Panc1 (cell line): Measurements from ENCODE around the gene TLCD3A.

ENCODE experiments used
- CTCF ChIP-seq: fragments of 450-650 bp; IDR thresholded peaks from 2 replicates; pipeline ENCODE4 v1.5.1; 2017; ENCODE audit warnings: mild to moderate bottlenecking
- POLR2AphosphoS5 ChIP-seq: IDR thresholded peaks from 2 replicates; pipeline ENCODE4 v1.6.1; 2012; ENCODE audit warnings: mild to moderate bottlenecking, low read depth, low read length, moderate library complexity
- REST ChIP-seq, 2 experiments: IDR thresholded peaks; 2 replicates each; pipeline ENCODE4 v1.6.1; 2011 to 2012; ENCODE audit warnings: low read depth in 2 of 2, control low read depth in 1 of 2, low read length in 1 of 2, mild to moderate bottlenecking in 1 of 2, moderate library complexity in 1 of 2; ENCODE audit not compliant: insufficient read depth in 1 of 2
- TCF7L2 ChIP-seq: IDR thresholded peaks from 2 replicates; pipeline ENCODE4 v1.6.1; 2011; ENCODE audit warnings: mild to moderate bottlenecking, low read depth, low read length, inconsistent platforms

DNA sequence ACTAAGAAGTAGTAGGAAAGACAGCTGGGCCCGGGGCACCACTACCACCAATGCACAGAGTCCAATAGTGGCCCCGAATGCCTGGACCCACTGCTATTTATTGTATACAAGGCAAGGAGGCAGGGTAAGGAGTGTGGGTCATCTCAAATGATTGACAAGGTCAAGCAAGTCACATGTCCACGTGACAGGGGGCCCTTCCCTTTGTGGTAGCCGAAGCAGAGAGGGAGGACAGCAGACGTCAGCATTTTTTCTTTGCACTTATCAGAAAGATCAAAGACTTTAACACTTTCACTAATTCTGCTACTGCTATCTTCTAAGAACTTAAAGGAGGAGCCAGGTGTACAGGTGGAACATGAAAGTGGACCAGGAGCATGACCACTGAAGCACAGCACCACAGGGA, 24.3 kb upstream of the TLCD3A start:
- TF ChIP-seq CTCF (no peak), POLR2AphosphoS5 (no peak), REST (IDR thresholded peaks at IDR 0.05; ENCODE audit: insufficient read depth in 1 of 2, low read depth in 2 of 2, low read length in 1 of 2) (no peak), TCF7L2 (no peak)
